HEK293 (cell line): ENCODE measurements around the gene RPS6KC1.

Experiments
- CTCF ChIA-PET: fragments of 350-600 bp; formaldehyde crosslinking; extraction: SDS; loops from one replicate; lab custom pipeline; 2021; ENCODE audit warnings: antibody characterized with exemption; lab: Yijun Ruan, JAX
- POLR2A ChIA-PET: fragments of 300-600 bp; formaldehyde crosslinking; extraction: SDS; loops from one replicate; lab custom pipeline; 2020; ENCODE audit warnings: antibody characterized with exemption, inconsistent platforms; lab: Yijun Ruan, JAX
- H3K27ac ChIP-seq: fragments of 200-500 bp; sonication (Bioruptor generic); 2 replicates; pipeline ENCODE4 v1.5.1; 2014; ENCODE audit warnings: low read depth, low read length, control low read depth, inconsistent platforms; ENCODE audit errors: extremely low read depth
- H3K36me3 ChIP-seq, 2 experiments: fragments of 200-500 bp in 1 of 2; sonication (Bioruptor generic) in 1 of 2; 1 replicate in 1 of 2; 2 replicates in 1 of 2; pipeline ENCODE4 v1.5.1; 2014 to 2017; ENCODE audit warnings: inconsistent platforms in 2 of 2, low read length in 2 of 2; ENCODE audit not compliant: control insufficient read depth in 2 of 2, insufficient read depth in 1 of 2
- H3K4me1 ChIP-seq: fragments of 200-500 bp; sonication (Bioruptor generic); 2 replicates; pipeline ENCODE4 v1.5.1; 2014; ENCODE audit warnings: mild to moderate bottlenecking, low read length, inconsistent platforms; ENCODE audit not compliant: control insufficient read depth, insufficient read depth
- H3K4me3 ChIP-seq: 2 replicates; pipeline ENCODE4 v1.5.1; 2011; ENCODE audit warnings: low read depth, mild to moderate bottlenecking, control low read depth, low read length, moderate library complexity
- H3K9me3 ChIP-seq: fragments of 200-500 bp; sonication (Bioruptor generic); 2 replicates; pipeline ENCODE4 v1.5.1; 2014; ENCODE audit warnings: low read depth, low read length, inconsistent platforms; ENCODE audit not compliant: control insufficient read depth, insufficient read depth
- FEZF1 ChIP-seq: fragments of 450-650 bp; formaldehyde crosslinking; IDR thresholded peaks from 2 replicates; pipeline ENCODE4 v1.5.1; 2016; ENCODE audit warnings: missing biosample characterization, missing genetic modification characterization
- GFI1B ChIP-seq: fragments of 450-650 bp; formaldehyde crosslinking; IDR thresholded peaks from 2 replicates; pipeline ENCODE4 v1.5.1; 2016; ENCODE audit warnings: missing biosample characterization, missing genetic modification characterization
- GLI2 ChIP-seq: fragments of 450-650 bp; formaldehyde crosslinking; IDR thresholded peaks from 2 replicates; pipeline ENCODE4; 2017; ENCODE audit warnings: missing biosample characterization, missing genetic modification characterization, low read depth, borderline replicate concordance
- GLIS1 ChIP-seq: fragments of 450-650 bp; formaldehyde crosslinking; IDR thresholded peaks from 2 replicates; pipeline ENCODE4 v1.5.1; 2016; ENCODE audit warnings: missing biosample characterization, missing genetic modification characterization
- KLF10 ChIP-seq: fragments of 450-650 bp; IDR thresholded peaks from 2 replicates; pipeline ENCODE4 v1.5.1; 2018; ENCODE audit warnings: missing biosample characterization, mild to moderate bottlenecking, missing genetic modification characterization
- KLF16 ChIP-seq: fragments of 450-650 bp; formaldehyde crosslinking; IDR thresholded peaks from 2 replicates; pipeline ENCODE4 v1.5.1; 2017; ENCODE audit warnings: missing biosample characterization, missing genetic modification characterization
- KLF8 ChIP-seq: fragments of 450-650 bp; formaldehyde crosslinking; IDR thresholded peaks from 2 replicates; pipeline ENCODE4 v1.5.1; 2016; ENCODE audit warnings: missing biosample characterization, missing genetic modification characterization
- KLF9 ChIP-seq: fragments of 450-650 bp; formaldehyde crosslinking; IDR thresholded peaks from 2 replicates; pipeline ENCODE4 v1.5.1; 2016; ENCODE audit warnings: missing biosample characterization, missing genetic modification characterization, low read depth
- SP3 ChIP-seq: fragments of 450-650 bp; formaldehyde crosslinking; IDR thresholded peaks from 2 replicates; pipeline ENCODE4 v1.5.1; 2016; ENCODE audit warnings: missing biosample characterization, missing genetic modification characterization
- ZBTB1 ChIP-seq: fragments of 450-650 bp; formaldehyde crosslinking; IDR thresholded peaks from 2 replicates; pipeline ENCODE4 v1.5.1; 2016; ENCODE audit warnings: missing biosample characterization, missing genetic modification characterization
- ZBTB21 ChIP-seq: fragments of 450-650 bp; formaldehyde crosslinking; IDR thresholded peaks from 2 replicates; pipeline ENCODE4 v1.5.1; 2017; ENCODE audit warnings: missing biosample characterization, missing genetic modification characterization
- ZBTB26 ChIP-seq: fragments of 450-650 bp; formaldehyde crosslinking; optimal IDR thresholded peaks from 2 replicates; pipeline ENCODE3; 2016; ENCODE audit warnings: missing biosample characterization, mild to moderate bottlenecking, missing genetic modification characterization
- ZBTB49 ChIP-seq: fragments of 450-650 bp; formaldehyde crosslinking; IDR thresholded peaks from 2 replicates; pipeline ENCODE4 v1.5.1; 2016; ENCODE audit warnings: missing biosample characterization, missing genetic modification characterization, low read depth
- ZFP41 ChIP-seq: fragments of 450-650 bp; formaldehyde crosslinking; IDR thresholded peaks from 2 replicates; pipeline ENCODE4 v1.5.1; 2016; ENCODE audit warnings: missing biosample characterization, missing genetic modification characterization, borderline replicate concordance
- ZIC2 ChIP-seq: fragments of 450-650 bp; formaldehyde crosslinking; IDR thresholded peaks from 2 replicates; pipeline ENCODE4 v1.5.1; 2016; ENCODE audit warnings: missing biosample characterization, missing genetic modification characterization
- ZNF132 ChIP-seq: fragments of 450-650 bp; formaldehyde crosslinking; IDR thresholded peaks from 2 replicates; pipeline ENCODE4 v1.5.1; 2017; ENCODE audit warnings: missing biosample characterization, missing genetic modification characterization, borderline replicate concordance
- ZNF133 ChIP-seq: fragments of 450-650 bp; formaldehyde crosslinking; IDR thresholded peaks from 2 replicates; pipeline ENCODE4 v1.5.1; 2016; ENCODE audit warnings: missing biosample characterization, missing genetic modification characterization
- ZNF140 ChIP-seq: fragments of 450-650 bp; formaldehyde crosslinking; IDR thresholded peaks from 2 replicates; pipeline ENCODE4 v1.5.1; 2016; ENCODE audit warnings: missing biosample characterization, missing genetic modification characterization
- ZNF155 ChIP-seq: fragments of 450-650 bp; formaldehyde crosslinking; IDR thresholded peaks from 2 replicates; pipeline ENCODE4 v1.5.1; 2016; ENCODE audit warnings: missing biosample characterization, missing genetic modification characterization
- ZNF157 ChIP-seq: fragments of 450-650 bp; formaldehyde crosslinking; IDR thresholded peaks from 2 replicates; pipeline ENCODE4 v1.5.1; 2016; ENCODE audit warnings: missing biosample characterization, missing genetic modification characterization
- ZNF175 ChIP-seq: fragments of 450-650 bp; formaldehyde crosslinking; IDR thresholded peaks from 2 replicates; pipeline ENCODE4 v1.5.1; 2016; ENCODE audit warnings: missing biosample characterization, missing genetic modification characterization
- ZNF214 ChIP-seq: fragments of 450-650 bp; formaldehyde crosslinking; IDR thresholded peaks from 2 replicates; pipeline ENCODE4 v1.5.1; 2017; ENCODE audit warnings: missing biosample characterization, mild to moderate bottlenecking, missing genetic modification characterization, borderline replicate concordance
- ZNF266 ChIP-seq: fragments of 450-650 bp; formaldehyde crosslinking; IDR thresholded peaks from 2 replicates; pipeline ENCODE4 v1.5.1; 2016; ENCODE audit warnings: missing biosample characterization, missing genetic modification characterization, low read depth
- ZNF341 ChIP-seq: fragments of 450-650 bp; formaldehyde crosslinking; IDR thresholded peaks from 2 replicates; pipeline ENCODE4; 2016; ENCODE audit warnings: low read depth, missing biosample characterization, missing genetic modification characterization
- ZNF623 ChIP-seq: fragments of 450-650 bp; formaldehyde crosslinking; IDR thresholded peaks from 2 replicates; pipeline ENCODE4 v1.5.1; 2016; ENCODE audit warnings: missing biosample characterization, missing genetic modification characterization
- ZNF837 ChIP-seq: fragments of 450-650 bp; formaldehyde crosslinking; IDR thresholded peaks from 2 replicates; pipeline ENCODE4 v1.5.1; 2016; ENCODE audit warnings: missing biosample characterization, missing genetic modification characterization
- ZSCAN16 ChIP-seq: fragments of 450-650 bp; formaldehyde crosslinking; IDR thresholded peaks from 2 replicates; pipeline ENCODE4 v1.5.1; 2016; ENCODE audit warnings: missing biosample characterization, missing genetic modification characterization
- ZXDB ChIP-seq: fragments of 450-650 bp; formaldehyde crosslinking; IDR thresholded peaks from 2 replicates; pipeline ENCODE4 v1.5.1; 2016; ENCODE audit warnings: missing biosample characterization, missing genetic modification characterization
- TF ChIP-seq, protein P1 (sequence below): fragments of 450-650 bp; IDR thresholded peaks from 2 replicates; pipeline ENCODE4 v1.5.1; 2018; ENCODE audit warnings: missing biosample characterization, mild to moderate bottlenecking, missing genetic modification characterization

The RPS6KC1 gene

GRCh38 chr1:213245260-213245910 lies 194.3 kb downstream of the RPS6KC1 start (continued):
- no peak for TF ChIP-seq KLF8
- no peak for TF ChIP-seq KLF16 (tag by site-specific recombination)
- no peak for TF ChIP-seq ZBTB21 (tag by site-specific recombination)

DNA sequence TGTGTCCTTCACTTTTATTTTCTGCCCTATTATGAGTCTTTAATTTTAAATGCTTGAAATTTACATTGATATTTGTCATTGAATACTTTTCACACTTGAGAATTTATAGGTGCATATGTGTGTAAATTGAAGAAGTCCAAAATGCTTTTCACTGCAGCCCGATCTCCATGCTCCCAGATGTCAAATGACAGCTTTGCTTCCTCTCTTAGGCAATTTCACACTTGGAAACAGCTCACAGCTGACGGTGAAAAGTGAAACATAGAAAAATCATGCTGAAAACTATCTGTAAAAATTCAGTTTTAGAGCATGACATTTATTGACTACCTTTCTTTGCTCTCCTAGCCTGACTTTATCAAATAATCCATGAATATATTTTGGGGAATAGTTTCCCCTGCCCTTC lies 196.0 kb downstream of the RPS6KC1 start:
- POLR2A ChIA-PET, result no interaction called here
- CTCF ChIA-PET, result interaction anchor here (0.6 to 1.4 kb wide), 4 partner anchors 124 to 884 kb away, joined by 3 to 4 read pairs (median 4); no protein-coding TSS in a partner anchor

DNA sequence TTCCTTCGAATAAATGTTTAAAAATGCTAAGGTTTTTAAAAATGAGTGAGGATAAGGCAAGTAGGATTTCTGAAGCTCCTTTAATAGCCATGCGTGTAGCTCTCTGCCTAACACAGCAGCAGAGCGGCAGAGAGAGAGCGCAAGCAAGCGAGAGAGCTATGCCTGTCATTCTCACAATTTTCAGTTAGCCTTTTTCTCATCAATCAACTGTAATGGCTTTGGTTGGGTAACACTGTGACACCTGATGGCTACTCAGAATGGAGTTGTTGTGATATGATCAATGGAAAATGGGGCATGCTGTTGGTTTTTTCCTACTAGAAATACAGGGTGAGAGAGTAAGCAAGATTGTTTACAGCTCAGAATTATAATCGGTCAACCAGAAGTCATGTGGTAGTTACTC lies 198.4 kb downstream of the RPS6KC1 start:
- H3K4me1 ChIP-seq, result peaks cover 5% of the 10 kb centered on the region; the same call in 1 of the 2 replicates
- H3K36me3 ChIP-seq, result peaks cover 0 to 4% of the 10 kb centered on the region in 2 experiments; a peak in 1 of 3 replicates
- CTCF ChIA-PET, result interaction anchor here (0.7 to 1.6 kb wide), 3 partner anchors 27 to 874 kb away, joined by 3 to 6 read pairs (median 4); no protein-coding TSS in a partner anchor
- H3K27ac ChIP-seq, result no peak overlapping the region
- H3K9me3 ChIP-seq, result no peaks in the 10 kb centered on the region
- POLR2A ChIA-PET, result no interaction called here
- no peak overlapping the region for H3K4me3 ChIP-seq
- TF ChIP-seq ZBTB49 (no peak), ZNF623 (tag by site-specific recombination) (no peak), ZBTB1 (tag by site-specific recombination) (no peak), ZNF837 (tag by site-specific recombination) (no peak), ZSCAN16 (tag by site-specific recombination) (no peak), ZFP41 (tag by site-specific recombination) (no peak), ZBTB26 (tag by site-specific recombination) (no peak), FEZF1 (tag by site-specific recombination) (no peak), ZXDB (tag by site-specific recombination) (no peak), ZIC2 (tag by site-specific recombination) (no peak), ZNF132 (tag by site-specific recombination) (no peak), ZNF175 (no peak), SP3 (tag by site-specific recombination) (no peak), KLF9 (tag by site-specific recombination) (no peak)
- TF ChIP-seq, protein P1, sequence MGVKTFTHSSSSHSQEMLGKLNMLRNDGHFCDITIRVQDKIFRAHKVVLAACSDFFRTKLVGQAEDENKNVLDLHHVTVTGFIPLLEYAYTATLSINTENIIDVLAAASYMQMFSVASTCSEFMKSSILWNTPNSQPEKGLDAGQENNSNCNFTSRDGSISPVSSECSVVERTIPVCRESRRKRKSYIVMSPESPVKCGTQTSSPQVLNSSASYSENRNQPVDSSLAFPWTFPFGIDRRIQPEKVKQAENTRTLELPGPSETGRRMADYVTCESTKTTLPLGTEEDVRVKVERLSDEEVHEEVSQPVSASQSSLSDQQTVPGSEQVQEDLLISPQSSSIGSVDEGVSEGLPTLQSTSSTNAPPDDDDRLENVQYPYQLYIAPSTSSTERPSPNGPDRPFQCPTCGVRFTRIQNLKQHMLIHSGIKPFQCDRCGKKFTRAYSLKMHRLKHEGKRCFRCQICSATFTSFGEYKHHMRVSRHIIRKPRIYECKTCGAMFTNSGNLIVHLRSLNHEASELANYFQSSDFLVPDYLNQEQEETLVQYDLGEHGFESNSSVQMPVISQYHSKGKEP (tag by site-specific recombination), result no peak

More for the DNA sequence above, 196.0 kb downstream of the RPS6KC1 start:
- H3K9me3 ChIP-seq, result no peaks in the 10 kb centered on the region
- TF ChIP-seq ZNF623 (tag by site-specific recombination) (no peak), ZNF341 (tag by site-specific recombination) (no peak), ZNF133 (tag by site-specific recombination) (no peak), ZBTB49 (no peak), ZNF214 (tag by site-specific recombination) (no peak), GFI1B (tag by site-specific recombination) (no peak), GLI2 (no peak), ZNF140 (no peak), ZNF155 (no peak), ZNF157 (tag by site-specific recombination) (no peak), GLIS1 (tag by site-specific recombination) (no peak), KLF10 (tag by site-specific recombination) (no peak), ZNF266 (tag by site-specific recombination) (no peak)
- TF ChIP-seq, all 188 proteins: peak for 0
- Histone ChIP-seq H3K4me1 (peaks cover 5% of the 10 kb centered on the region; the same call in 1 of the 2 replicates), H3K4me3 (no peak overlapping the region), H3K27ac (no peak overlapping the region), H3K36me3 (peaks cover 0 to 4% of the 10 kb centered on the region in 2 experiments; a peak in 1 of 3 replicates)
